NCI-H2107 (cell line): ENCODE results near the gene CLEC2D.
"Not testable (repeated sequence)": the region's sequence is repeated elsewhere in the genome, so short reads cannot be mapped to it uniquely, and the experiment has no call there.

Source experiments
- DNase-seq: peaks from one replicate; lab custom pipeline; 2025; lab: John Stamatoyannopoulos, UW

CLEC2D gene

GRCh38 chr12:9669534-9669933 is at the start of gene CLEC2D:
CLEC2D (plus strand) TSS chr12:9669713; CDS start chr12:9669735, 22 bp downstream.
- DNase-seq, result no peak

- DNase-seq, result no peak
These were observed 44.5 kb upstream of the CLEC2D start for GRCh38 chr12:9625019-9625418.

- no peak for DNase-seq
These were observed 43.2 kb upstream of the CLEC2D start for GRCh38 chr12:9626291-9626690.

- DNase-seq, result no peak
These were observed 42.7 kb upstream of the CLEC2D start for GRCh38 chr12:9626821-9627220.

- DNase-seq, result no peak
These were observed 36.7 kb upstream of the CLEC2D start for GRCh38 chr12:9632766-9633165.

- DNase-seq, result no peak
These were observed 35.2 kb upstream of the CLEC2D start for GRCh38 chr12:9634177-9634803.

- DNase-seq, result no peak
These were observed 34.4 kb upstream of the CLEC2D start for GRCh38 chr12:9634969-9635754.

GRCh38 chr12:9636150-9636850 is 33.2 kb upstream of the CLEC2D start:
- DNase-seq, result no peak

- DNase-seq, result no peak
These were observed 32.7 kb upstream of the CLEC2D start for GRCh38 chr12:9636851-9637206.

- DNase-seq, result no peak
These were observed 29.5 kb upstream of the CLEC2D start for GRCh38 chr12:9640024-9640423.

GRCh38 chr12:9642606-9643265 is 26.8 kb upstream of the CLEC2D start:
- DNase-seq, result no peak

GRCh38 chr12:9643266-9643660 is 26.2 kb upstream of the CLEC2D start:
- no peak for DNase-seq

GRCh38 chr12:9644985-9645551 is 24.4 kb upstream of the CLEC2D start:
- DNase-seq, result not testable (repeated sequence)

GRCh38 chr12:9646794-9647781 is 22.4 kb upstream of the CLEC2D start:
- no peak for DNase-seq

- DNase-seq, result peak; percentile 59
These were observed 21.4 kb upstream of the CLEC2D start for GRCh38 chr12:9647825-9648700.

GRCh38 chr12:9648701-9649531 is 20.6 kb upstream of the CLEC2D start:
- DNase-seq, result no peak

- DNase-seq, result no peak
These were observed 20.0 kb upstream of the CLEC2D start for GRCh38 chr12:9649532-9649940.

- DNase-seq, result no peak
These were observed 19.3 kb upstream of the CLEC2D start for GRCh38 chr12:9650151-9650576.

- DNase-seq, result no peak
These were observed 18.2 kb upstream of the CLEC2D start for GRCh38 chr12:9651265-9651729.
